MM.1S (cell line): ENCODE measurements around the gene ABHD11.

ENCODE experiments used
- CTCF ChIP-seq: fragments of 300-600 bp; sonication (generic); IDR thresholded peaks from 2 replicates; pipeline ENCODE4 v1.5.1; 2016; ENCODE audit warnings: antibody characterized with exemption, low read length, mixed read lengths
- EZH2 ChIP-seq: fragments of 300-600 bp; sonication (generic); optimal IDR thresholded peaks from 2 replicates; pipeline ENCODE3; 2017; ENCODE audit warnings: low read depth, mild to moderate bottlenecking, antibody characterized with exemption, low read length, mixed read lengths

DNA sequence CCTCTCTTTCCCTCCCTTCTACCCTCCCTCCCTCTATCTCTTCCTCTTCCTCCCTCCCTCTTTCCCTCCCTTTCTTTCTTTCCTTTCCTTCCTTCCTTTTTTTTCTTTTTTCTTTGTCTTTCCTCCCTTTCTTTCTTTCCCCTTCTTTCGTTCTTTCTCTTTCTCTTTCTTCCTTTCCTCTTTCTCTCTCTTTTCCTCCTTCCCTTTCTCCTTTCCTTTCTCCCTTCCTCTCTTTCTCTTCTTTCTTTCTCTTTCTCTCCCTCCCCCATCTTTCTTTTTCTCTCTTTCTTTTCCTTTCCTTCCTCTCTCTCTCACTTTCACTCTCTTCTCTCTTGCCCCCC lies 24.0 kb upstream of the ABHD11 start:
- TF ChIP-seq EZH2, result no peak
- TF ChIP-seq CTCF, result no peak
